Stimulated activated CD4-positive, alpha-beta T cell treated with anti-CD3 and anti-CD28 coated beads, Interleukin-1b, Interleukin-23, amount 100 ng/mL, for 24 hours (primary cell): ENCODE measurements around the gene FAM9A.
A peak's percentile ranks its signal among the peaks of the same experiment; 100 is the strongest.

Experiments used
- DNase-seq, 4 experiments: peaks; one replicate each; pipeline ENCODE4 v3.0.0-alpha.2; 2020; ENCODE audit warnings: low read depth in 4 of 4, low spot score in 1 of 4

Gene FAM9A

DNA sequence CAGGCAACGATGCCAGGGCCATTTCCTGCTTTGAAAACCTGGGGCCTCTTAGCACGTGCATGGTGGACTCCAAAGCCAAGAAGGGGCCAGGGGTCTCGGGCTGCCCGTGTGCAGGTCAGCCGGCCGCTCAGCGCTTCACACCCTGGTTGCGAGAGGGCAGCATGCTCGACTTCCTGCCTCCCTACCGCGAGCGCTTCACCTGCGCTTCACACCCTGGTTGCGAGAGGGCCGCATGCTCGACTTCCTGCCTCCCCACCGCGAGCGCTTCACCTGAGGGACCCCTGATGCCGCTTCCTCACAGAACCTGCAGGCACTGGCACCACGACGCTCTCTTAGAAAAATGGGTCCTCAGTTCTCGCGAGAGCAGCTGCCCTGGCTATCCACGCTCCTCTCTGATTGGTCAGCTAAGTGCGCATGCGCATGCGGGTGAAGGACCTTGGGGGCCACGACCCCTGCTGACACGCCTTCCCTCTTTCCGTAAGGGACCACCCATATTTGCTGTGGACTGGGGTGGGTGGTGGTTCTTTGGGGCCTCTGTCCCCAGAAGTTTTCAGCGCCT lies at the start of gene FAM9A:
Gene FAM9A, minus strand, starts transcription at position 343 of the 559 bp plus-strand sequence. CDS start 1,212 bp downstream, outside the sequence.
- DNase-seq: no peak

DNA sequence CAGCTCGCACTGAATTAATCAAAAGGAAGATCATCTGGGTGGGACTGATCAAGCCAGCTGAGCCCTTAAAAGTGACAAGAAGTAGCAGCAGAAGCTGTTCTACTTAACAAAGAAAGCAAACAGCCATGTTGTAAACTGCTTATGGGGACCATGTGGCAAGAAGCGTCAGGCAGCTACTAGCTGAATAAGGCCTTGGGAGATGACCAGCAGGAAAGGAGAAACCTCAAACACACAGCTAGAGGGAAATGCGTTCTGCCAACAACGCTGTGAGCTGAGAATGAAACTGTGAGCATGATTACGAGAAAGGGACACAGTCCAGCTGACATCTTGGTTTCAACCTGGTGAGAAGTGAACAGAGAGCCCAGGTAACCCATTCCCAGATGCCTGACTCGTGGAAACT lies 49.3 kb upstream of the FAM9A start:
- DNase-seq: no peak

DNA sequence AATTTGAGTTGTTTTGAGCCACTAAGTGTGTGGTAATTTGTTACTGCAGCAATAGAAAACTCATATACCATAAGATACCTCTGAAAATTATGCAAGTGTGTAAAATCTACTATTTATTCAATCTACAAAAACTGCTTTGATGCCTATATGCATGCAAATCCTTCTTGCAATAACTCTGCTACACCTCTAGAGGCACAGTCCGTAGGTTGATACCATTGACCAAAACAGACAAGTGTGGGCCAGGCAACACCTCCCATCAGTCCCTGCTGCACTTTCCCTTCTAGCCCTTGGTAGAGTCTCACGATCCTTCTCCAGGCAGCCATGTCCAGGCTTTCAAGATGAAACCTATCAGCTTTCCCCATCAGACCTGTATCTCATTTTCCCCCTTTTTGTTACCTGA lies 48.8 kb upstream of the FAM9A start:
- DNase-seq: no peak

DNA sequence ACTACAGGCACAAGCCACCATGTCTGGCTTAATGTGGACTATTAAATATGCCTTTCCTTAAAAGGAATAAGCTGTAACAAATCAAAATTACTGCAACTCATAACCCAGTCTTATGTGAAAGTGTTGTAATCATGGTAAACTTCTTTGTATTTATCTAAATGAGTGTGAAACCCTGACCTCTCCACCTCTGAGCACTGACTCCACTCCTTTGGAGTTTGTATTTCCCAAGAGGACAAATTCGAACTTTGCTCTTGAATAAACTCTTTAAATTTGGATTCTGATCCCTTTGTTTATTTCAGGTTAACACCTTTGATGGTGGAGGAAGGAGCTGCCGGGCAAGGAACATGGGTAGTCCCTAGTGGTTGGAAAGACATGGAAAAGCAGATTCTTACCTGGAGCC lies 48.3 kb upstream of the FAM9A start:
- DNase-seq: no peak

DNA sequence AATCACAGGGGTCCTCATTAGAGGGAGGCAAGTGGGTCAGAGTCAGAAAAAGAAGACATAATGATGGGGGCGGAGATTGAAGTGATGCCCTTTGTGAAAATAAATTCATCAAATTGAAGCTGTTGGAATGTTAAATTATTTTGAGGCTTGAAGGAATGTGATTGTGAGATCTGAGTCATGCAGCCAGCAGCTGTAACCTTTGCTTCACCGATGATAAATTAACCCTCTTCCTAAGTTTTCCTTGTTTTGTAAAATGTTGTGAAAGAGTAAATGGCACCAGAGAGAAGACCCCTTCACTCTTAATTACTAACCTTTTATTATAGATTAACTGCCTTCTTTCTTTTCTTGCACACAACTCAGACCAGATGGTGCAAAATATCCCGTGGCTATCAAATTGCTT lies 47.7 kb upstream of the FAM9A start:
- no peak for DNase-seq

DNA sequence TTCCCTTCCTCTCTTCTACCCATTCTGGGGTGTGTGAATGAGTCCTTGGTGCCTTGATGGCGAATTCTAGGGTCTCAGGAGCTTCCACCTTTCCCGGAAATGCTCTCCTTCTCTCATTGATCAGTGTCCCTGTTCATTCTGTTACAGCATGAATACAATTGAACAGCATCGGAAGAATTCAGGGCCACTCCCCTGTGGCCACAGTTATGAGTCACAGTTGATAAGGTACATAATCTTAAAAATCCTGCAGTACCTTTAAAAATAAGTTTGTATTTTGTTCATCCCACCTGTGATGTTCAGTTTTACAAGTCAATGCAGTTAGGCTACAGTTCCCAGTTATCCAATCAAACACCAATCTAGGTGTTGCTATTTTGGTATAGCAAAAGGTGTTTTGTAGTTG lies 47.3 kb upstream of the FAM9A start:
- no peak for DNase-seq

DNA sequence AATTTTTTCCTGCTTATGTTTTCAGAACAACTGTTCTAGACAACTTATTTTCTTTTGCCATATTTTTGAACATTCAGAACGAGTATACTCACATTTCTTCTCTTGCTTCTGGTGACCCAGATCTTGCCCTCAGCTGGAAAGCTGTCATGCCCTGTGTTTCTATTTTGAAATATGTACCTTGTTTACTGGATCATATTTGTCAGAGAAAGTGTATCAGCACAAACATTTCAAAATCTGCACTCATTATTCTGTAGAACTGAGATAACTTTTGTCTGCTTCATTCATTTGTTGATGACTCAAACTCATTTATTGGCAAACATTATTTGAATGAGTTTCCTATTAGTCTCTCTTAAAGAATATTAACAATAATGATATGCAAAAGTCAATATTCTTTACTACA lies 46.2 kb upstream of the FAM9A start:
- DNase-seq: no peak

DNA sequence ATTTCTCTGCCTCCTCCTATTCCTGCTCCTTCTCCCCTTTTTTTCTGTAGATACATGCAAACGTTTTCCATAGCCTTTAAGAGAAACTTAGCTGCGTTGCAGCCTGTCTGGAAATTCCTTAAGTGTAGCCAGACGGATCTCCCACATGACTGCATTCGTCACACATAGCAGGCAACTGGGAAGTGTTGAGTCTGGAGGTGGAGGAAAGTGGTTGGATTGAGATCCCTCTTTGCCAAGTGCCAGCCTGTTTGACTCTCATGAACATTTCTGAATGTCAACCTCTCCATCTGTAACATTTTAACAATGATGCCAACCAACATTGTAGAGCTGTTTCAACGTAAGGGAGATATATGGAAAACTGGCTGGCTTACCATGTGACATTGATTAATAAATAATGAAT lies 45.1 kb upstream of the FAM9A start:
- no peak for DNase-seq

DNA sequence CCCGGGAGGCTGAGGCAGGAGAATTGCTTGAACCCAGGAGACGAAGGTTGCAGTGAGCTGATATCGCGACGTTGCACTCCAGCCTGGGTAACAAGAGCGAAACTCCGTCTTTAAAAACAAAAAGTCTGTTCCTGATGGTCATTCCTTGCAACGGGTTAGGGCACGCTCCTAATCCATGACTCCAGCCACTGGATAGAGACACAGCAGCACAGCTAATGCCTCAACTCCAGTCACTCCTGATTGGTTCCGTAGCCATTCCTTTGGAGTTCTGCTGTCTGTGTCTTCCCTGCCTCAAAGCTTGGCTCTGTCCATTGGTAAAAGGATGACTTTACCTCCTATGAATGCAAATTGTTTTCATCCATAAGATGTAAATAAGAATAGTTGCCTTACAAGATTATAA lies 44.3 kb upstream of the FAM9A start:
- DNase-seq: no peak

DNA sequence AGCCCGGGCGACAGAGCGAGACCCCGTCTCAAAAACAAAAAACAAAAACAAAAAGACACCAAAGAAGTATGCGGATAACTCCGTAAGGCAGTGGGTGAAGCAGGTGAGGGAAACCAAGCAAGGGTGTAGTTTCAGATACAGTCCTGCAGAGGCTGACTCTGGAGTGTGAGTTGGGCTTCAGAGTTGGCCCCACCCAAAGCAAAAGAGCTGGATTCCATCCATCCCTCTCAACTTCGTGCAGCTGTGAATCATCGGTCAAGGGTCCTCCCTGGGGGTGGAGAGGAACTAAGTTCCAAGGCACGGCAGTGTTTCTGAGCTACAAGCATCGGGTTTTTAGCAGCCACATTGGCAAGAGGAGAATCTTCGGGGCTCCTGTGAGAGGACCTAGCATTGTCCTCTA lies 43.9 kb upstream of the FAM9A start:
- no peak for DNase-seq

DNA sequence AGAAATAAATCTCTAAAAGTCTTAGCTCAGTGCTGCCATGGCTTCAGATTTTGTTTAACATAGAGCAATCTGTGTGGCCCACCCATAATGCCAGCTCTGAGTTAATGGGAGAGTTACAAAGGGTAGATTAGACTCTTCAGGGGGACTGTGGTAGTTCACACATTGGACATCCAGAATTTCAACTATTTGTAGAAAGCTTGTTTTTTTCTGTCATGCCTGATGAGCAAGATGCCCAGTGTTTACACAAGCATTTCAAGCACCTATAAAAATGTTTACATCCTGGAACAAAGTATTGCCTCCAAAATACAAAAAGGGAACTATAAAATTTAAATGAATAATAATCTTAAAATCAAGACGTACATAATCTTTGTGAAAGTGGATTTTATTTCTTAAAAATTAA lies 43.0 kb upstream of the FAM9A start:
- DNase-seq: no peak

DNA sequence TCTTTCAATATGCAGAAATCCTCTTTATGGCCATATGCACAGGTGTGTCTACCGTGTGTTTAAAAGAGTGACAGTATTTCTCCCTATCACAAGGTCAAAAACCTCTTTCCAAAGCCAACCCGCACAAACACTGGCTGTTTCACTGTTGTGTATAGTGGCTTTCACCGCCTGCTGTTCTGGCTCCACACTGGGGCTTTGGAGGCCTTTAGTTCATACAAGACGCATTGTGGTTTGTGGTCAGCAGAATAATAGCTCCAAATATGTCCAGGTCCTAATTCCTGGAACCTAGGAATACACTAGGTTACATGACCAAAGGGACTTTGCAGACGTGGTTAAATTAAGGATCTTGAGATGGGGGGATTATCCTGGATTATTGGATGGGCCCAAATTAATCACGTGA lies 40.7 kb upstream of the FAM9A start:
- no peak for DNase-seq

DNA sequence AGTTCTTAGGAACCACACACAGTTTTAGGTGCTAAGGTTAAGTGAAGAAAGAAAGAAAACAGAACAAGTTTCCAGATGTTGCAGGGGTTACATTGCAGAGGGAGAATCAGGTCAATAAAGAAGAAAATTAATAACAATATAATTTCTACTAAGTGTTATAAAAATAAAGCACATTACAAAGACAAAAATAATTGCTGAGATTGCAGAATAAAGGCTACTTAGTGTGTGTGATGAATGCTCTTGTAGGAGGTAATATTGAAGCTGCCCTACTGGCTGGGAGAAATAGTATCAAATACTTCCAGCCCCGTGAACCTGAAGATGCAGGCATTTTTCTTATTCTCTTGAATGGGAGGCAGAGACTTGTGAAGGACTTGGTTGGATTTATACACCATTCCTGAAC lies 33.2 kb upstream of the FAM9A start:
- DNase-seq: no peak

DNA sequence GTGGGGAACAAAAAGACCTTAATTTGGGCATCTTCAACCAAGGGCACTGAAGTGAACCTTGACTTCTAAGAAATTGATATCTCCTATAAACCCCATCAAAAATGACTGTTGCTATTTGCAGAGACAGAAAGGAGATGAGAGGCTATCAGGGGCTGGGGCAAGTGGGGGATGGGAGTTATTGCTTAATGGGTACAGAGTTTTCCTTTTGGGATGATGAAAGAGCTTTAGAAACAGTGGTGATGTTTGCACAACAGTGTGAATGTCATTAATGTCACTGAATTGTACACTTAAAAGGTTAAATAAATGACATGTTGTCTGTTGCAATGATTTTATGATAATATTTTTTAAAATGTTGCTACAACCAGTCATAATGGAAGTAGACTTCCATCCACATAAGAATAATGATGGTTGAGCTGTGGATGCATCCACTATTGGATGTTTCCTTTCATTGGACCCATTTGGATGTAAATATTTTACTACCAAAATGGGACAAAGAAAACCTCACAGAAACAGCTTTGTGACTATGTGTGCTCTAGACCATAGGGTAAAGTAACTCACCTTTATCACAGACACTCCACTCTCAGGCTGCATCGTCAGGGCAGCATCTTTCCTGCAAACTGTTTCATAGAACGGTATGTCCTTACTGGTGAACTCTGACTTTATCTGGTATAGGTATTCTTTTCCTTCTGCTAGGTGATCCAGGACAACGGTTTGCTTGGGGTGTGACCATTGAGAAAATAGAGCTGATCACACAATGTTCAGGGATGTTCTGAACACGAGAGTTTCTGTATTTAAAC lies 31.6 kb upstream of the FAM9A start:
- no peak for DNase-seq

DNA sequence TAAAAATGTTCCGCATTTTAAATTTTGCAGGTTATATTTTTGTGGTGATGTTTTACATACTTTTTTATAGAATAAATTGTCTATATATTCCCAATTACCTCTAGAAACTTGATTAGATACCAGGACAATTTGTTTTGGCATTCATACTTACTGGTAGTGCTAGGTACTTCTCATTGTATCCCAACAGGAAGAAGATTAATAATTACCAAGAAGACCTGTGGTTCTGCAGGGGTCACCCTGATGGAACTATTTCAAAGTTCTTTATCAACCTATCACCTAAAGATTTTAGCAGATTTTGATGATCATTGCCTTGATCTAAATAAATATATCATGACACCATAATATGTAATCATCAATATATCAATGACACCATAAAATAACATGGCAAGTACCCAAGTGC lies 22.5 kb upstream of the FAM9A start:
- DNase-seq: no peak

DNA sequence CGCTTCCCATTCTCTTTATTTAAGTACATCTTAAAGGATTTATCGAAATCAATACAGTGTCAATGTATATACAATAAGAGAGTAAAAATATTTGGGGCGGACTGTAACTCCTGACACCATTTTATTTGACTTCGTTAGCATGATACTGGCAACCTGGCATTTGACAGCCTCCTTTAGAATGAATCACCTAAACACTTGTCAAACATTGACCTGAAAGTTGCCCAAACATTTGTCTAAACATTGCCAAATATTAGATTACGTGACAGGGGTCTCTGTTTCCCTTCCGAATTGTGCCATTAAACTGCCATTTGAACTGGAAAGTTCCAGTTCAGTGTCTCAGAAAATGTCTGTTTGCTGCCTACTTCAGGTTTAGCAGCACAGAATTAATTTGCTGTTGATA lies 20.8 kb upstream of the FAM9A start:
- no peak for DNase-seq

DNA sequence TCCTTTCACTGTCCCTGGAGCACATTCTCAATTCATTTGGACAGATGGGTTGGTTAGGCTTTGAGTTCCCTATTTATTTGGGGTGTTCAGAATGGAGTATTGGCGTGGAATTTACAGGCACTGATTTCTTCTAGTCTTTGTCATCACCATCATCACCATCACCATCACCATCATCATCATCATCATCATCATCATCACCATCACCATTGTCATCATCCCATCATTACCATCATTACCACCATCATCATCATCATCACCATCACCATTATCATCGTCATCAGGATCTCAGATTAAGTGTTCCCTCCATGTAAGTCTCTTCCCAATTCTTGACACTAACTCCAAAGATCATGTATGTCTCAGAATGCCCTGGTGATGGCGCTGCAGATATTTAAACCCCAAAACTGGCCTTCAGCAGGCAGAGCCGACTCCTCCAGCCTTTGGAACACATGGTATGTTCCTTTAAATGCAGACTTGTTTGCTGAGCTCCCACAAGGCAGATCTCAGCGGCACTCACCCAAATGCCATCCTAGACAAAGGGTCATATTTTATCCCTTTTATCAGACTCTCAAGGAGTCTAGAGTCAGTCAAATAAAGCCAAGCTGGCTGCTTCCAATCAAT lies 19.8 kb upstream of the FAM9A start:
- no peak for DNase-seq

DNA sequence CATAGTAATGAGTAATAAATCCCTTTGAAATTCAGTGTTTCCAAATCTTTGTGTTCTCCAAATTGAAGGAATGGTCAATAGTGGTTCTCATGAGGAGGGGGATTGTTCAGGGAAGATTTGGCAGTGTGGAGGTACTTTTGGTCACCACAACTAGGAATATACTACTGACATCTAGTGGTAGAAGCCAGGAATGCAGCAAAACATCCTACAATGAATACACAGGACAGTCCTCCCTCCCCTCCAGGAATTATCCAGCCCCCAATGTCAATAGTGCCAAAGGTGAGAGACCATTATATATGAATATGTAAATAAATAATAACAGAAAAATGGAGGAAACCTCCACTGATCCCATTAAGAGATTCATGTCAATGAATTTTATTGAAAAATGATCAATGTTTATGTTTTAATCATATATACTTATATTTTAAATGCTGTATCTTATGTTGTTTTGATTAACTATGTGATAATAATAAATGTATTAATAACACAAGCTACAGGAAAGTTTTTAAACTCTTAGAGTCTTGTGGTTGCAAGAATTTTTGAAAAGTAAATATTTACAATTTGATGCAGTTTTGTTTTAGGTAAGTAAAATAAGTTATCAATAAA lies 14.4 kb upstream of the FAM9A start:
- DNase-seq: peak in 1 of 4 experiments; percentile 4

DNA sequence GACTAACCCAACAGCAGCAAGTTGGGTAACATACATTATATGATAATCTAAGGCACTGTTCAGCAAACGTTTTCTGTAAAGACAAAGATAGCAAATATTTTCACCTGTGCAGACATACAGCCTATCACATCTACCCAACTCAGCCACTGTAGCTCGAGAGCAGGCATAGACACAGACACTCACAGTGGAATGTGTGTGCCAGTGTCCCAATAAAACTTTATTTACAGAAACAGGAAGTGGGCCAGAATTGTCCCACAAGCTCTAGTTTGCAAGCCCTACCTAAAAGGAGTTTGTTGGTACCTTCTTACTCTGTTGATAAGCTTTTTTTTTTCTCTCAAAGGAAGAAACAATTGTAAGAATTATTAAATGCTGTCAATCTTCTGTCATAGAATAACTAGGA lies 11.9 kb upstream of the FAM9A start:
- DNase-seq: no peak

DNA sequence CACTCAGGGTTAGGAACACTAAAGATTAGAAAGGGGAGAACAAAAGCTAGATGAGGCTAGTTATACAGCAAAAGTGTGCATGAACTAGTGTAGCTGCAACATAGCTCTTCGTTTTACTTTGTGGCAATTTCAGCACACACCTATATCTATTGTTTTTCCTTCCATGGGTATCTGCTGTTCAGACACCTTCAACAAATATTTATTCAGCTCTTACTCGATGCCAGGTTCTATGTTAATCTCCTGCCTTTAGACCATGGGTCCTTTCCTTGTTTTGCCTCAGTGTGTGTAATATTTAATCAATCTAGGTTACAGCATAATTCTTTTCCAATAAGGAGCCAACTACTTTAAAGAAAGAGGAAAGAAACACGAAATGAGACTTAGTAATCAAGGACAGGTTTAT lies 10.4 kb upstream of the FAM9A start:
- no peak for DNase-seq

DNA sequence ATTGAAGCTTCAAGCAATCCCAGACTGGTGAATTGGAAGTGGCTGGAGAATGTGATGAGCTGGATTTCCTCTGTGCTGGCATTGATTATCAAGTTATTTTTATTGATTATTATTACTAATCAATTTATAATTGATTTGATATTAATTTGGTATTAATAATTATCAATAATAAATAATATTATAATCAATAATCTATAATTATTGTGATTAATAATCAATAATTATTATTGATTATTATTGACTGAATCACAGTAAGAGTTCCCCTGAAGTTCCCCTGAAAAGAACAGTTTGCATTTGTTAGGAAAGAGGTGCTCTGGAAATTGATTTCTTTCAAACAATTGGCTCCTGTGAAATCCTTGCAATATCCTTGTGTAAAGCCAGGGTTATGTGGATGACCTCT lies 7.5 kb upstream of the FAM9A start:
- DNase-seq: no peak

DNA sequence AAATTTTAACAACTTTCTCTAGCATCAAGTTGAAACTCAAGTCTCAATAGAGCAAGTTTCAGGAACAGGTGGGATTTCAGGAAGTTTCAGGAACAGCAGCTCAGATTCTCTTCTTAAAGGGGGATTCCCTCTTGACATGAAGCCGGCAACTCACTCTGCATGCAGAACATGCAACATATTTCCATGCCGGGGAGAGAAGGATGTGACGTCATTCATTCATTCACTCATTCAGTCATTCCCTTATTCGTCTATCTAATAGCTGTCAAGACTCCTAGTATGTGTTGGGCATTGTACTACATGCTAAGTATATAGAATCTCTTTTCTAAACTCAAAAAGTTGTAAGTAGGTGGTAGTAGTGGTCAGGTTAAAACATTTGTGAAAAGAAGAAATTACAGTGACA lies 4.8 kb upstream of the FAM9A start:
- DNase-seq: no peak
